Testis (tissue), 2 donors: ENCODE data around the gene THOC6.

Source experiments
- POLR2A ChIP-seq: fragments of 450-650 bp; IDR thresholded peaks from one replicate; pipeline ENCODE4 v1.6.1; 2017; ENCODE audit warnings: antibody characterized with exemption, mild to moderate bottlenecking, moderate library complexity
- TF ChIP-seq, protein P1 (sequence below), 3 experiments: fragments of 450-650 bp in 2 of 3; fragments of 200-600 bp in 1 of 3; sonication (generic) in 1 of 3; IDR thresholded peaks; one replicate each; pipeline ENCODE4 v1.5.1; 2016 to 2019; ENCODE audit warnings: antibody characterized with exemption in 3 of 3, mild to moderate bottlenecking in 2 of 3, moderate library complexity in 1 of 3

DNA sequence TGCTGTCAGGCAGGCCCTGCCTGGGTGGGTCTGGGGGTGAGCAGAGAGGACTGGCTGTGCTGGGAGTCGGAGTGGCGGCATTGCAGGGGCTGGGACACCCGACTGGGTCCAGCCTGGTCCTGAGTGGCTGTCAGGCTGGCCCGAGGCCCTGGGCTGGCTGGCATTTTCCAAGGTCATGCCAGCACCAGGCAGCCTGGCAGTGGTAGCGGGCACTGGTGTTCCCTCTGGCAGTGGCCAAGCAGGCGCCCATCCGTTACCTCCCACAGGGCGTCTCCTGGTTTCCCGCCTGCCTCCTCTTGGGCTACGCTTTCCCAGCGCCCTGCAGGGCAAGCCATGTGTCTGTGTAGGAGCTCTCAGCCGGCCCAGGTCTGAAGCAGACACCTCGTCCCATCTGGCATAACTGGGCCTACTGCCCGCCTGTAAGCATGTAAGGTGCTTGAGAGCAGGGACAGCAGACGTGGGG is 37.9 kb upstream of the THOC6 start:
- TF ChIP-seq, protein P1, sequence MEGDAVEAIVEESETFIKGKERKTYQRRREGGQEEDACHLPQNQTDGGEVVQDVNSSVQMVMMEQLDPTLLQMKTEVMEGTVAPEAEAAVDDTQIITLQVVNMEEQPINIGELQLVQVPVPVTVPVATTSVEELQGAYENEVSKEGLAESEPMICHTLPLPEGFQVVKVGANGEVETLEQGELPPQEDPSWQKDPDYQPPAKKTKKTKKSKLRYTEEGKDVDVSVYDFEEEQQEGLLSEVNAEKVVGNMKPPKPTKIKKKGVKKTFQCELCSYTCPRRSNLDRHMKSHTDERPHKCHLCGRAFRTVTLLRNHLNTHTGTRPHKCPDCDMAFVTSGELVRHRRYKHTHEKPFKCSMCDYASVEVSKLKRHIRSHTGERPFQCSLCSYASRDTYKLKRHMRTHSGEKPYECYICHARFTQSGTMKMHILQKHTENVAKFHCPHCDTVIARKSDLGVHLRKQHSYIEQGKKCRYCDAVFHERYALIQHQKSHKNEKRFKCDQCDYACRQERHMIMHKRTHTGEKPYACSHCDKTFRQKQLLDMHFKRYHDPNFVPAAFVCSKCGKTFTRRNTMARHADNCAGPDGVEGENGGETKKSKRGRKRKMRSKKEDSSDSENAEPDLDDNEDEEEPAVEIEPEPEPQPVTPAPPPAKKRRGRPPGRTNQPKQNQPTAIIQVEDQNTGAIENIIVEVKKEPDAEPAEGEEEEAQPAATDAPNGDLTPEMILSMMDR (IDR thresholded peaks at IDR 0.05): no peak
- no peak for TF ChIP-seq POLR2A
